AG10803 (cell line): ENCODE measurements around the gene ATP9A.

Source experiments
- DNase-seq: peaks from one replicate; pipeline ENCODE4 v3.0.0; 2010; ENCODE audit warnings: low read depth
- H3K4me3 ChIP-seq: 2 replicates; pipeline ENCODE4 v1.5.1; 2011; ENCODE audit warnings: mild to moderate bottlenecking, low read length, control low read depth
- CTCF ChIP-seq: conservative IDR thresholded peaks from 2 replicates; pipeline ENCODE4 v1.5.1; 2011; ENCODE audit warnings: mild to moderate bottlenecking, low read length, control low read depth, inconsistent platforms

ATP9A gene

GRCh38 chr20:51667002-51667408 is 101.2 kb downstream of the ATP9A start:
- no peak for DNase-seq
- no peak overlapping the region for H3K4me3 ChIP-seq
- no peak for TF ChIP-seq CTCF

GRCh38 chr20:51666126-51666525 is 102.1 kb downstream of the ATP9A start:
- DNase-seq: no peak
- no peak for TF ChIP-seq CTCF
- H3K4me3 ChIP-seq: no peak overlapping the region

GRCh38 chr20:51665543-51666118 is 102.6 kb downstream of the ATP9A start:
- no peak overlapping the region for H3K4me3 ChIP-seq
- no peak for DNase-seq
- no peak for TF ChIP-seq CTCF

GRCh38 chr20:51661609-51662178 is 106.5 kb downstream of the ATP9A start:
- H3K4me3 ChIP-seq: no peak overlapping the region
- TF ChIP-seq CTCF: no peak
- peak; percentile 53 for DNase-seq

- H3K4me3 ChIP-seq: no peak overlapping the region
- TF ChIP-seq CTCF: no peak
- peak; percentile 92 for DNase-seq
Measured at GRCh38 chr20:51660672-51661608, 107.2 kb downstream of the ATP9A start.

GRCh38 chr20:51659491-51660050 is 108.6 kb downstream of the ATP9A start:
- no peak for TF ChIP-seq CTCF
- no peak for DNase-seq

More at GRCh38 chr20:51659491-51660050, 108.6 kb downstream of the ATP9A start:
- H3K4me3 ChIP-seq: no peak overlapping the region
